ENCODE measurements around the gene INPP4A. TPM values are rescaled to one million over a fixed set of nuclear protein-coding genes. Genes with fewer than 3 reads are reported as not detected.
A peak's percentile ranks its signal among the peaks of the same experiment; 100 is the strongest.

Gene INPP4A
- total and polyA plus RNA-seq, 10 of the 15 experiments (the other 5 are each of a cell fraction or from before 2014, with no cell fraction given): 4.7 to 62.3 (median 36.9) TPM

- TF ChIP-seq, protein P1, sequence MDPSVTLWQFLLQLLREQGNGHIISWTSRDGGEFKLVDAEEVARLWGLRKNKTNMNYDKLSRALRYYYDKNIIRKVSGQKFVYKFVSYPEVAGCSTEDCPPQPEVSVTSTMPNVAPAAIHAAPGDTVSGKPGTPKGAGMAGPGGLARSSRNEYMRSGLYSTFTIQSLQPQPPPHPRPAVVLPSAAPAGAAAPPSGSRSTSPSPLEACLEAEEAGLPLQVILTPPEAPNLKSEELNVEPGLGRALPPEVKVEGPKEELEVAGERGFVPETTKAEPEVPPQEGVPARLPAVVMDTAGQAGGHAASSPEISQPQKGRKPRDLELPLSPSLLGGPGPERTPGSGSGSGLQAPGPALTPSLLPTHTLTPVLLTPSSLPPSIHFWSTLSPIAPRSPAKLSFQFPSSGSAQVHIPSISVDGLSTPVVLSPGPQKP (IDR thresholded peaks at IDR 0.05; ENCODE audit: low read depth, low read length): no peak
- TF ChIP-seq HSF1 (IDR thresholded peaks at IDR 0.05; ENCODE audit: low read depth, low read length) (no peak), LARP7 (IDR thresholded peaks at IDR 0.05) (no peak; the same call in 1 of the 2 replicates), ZNF207 (IDR thresholded peaks at IDR 0.05; ENCODE audit: borderline replicate concordance) (no peak), CREB1 (IDR thresholded peaks at IDR 0.05; ENCODE audit: low read depth) (0 out of 2 replicates have a peak, but pooled peaks have one; percentile 54), CUX1 (IDR thresholded peaks at IDR 0.05; ENCODE audit: insufficient replicate concordance, low read depth, low read length) (no peak), BCL11A (IDR thresholded peaks at IDR 0.05; ENCODE audit: low read depth, low read length) (peak; percentile 57), ATF3 (IDR thresholded peaks at IDR 0.05; ENCODE audit: borderline replicate concordance, extremely low read depth, low read depth, low read length) (no peak), ZNF217 (IDR thresholded peaks at IDR 0.05) (no peak), HCFC1 (IDR thresholded peaks at IDR 0.05; ENCODE audit: low read length) (no peak), KDM1A (IDR thresholded peaks at IDR 0.05; ENCODE audit: borderline replicate concordance) (no peak), RFX5 (IDR thresholded peaks at IDR 0.05; ENCODE audit: low read depth, low read length) (no peak), IRF3 (IDR thresholded peaks at IDR 0.05) (no peak), EP300 (IDR thresholded peaks at IDR 0.05; ENCODE audit: borderline replicate concordance in 1 of 2, control insufficient read depth in 1 of 2, low read depth in 2 of 2, low read length in 2 of 2) (peak in 1 of 2 experiments; percentile 69; a peak in 2 of 4 replicates), KLF5 (IDR thresholded peaks at IDR 0.05; ENCODE audit: partially characterized antibody) (peak; percentile 70), POLR2AphosphoS5 (IDR thresholded peaks at IDR 0.05; ENCODE audit: low read length) (peak; percentile 81), NFXL1 (IDR thresholded peaks at IDR 0.05; ENCODE audit: borderline replicate concordance) (no peak)
- TF ChIP-seq, protein P2, sequence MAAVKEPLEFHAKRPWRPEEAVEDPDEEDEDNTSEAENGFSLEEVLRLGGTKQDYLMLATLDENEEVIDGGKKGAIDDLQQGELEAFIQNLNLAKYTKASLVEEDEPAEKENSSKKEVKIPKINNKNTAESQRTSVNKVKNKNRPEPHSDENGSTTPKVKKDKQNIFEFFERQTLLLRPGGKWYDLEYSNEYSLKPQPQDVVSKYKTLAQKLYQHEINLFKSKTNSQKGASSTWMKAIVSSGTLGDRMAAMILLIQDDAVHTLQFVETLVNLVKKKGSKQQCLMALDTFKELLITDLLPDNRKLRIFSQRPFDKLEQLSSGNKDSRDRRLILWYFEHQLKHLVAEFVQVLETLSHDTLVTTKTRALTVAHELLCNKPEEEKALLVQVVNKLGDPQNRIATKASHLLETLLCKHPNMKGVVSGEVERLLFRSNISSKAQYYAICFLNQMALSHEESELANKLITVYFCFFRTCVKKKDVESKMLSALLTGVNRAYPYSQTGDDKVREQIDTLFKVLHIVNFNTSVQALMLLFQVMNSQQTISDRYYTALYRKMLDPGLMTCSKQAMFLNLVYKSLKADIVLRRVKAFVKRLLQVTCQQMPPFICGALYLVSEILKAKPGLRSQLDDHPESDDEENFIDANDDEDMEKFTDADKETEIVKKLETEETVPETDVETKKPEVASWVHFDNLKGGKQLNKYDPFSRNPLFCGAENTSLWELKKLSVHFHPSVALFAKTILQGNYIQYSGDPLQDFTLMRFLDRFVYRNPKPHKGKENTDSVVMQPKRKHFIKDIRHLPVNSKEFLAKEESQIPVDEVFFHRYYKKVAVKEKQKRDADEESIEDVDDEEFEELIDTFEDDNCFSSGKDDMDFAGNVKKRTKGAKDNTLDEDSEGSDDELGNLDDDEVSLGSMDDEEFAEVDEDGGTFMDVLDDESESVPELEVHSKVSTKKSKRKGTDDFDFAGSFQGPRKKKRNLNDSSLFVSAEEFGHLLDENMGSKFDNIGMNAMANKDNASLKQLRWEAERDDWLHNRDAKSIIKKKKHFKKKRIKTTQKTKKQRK (IDR thresholded peaks at IDR 0.05; ENCODE audit: low read depth, low read length): no peak
These were observed 43.1 kb downstream of the INPP4A start (continued) for GRCh38 chr2:98487806-98488189.

All from GM12878 (cell line).